K562 (cell line): ENCODE data around the gene APCDD1L. TPM values are rescaled to one million over a fixed set of nuclear protein-coding genes. Genes with fewer than 3 reads are reported as not detected.

Source experiments
- ATAC-seq: fragments of 200-7000 bp; cut with Tn5 transposase; 3 replicates; pipeline ENCODE4 v1.9.1; 2020; ENCODE audit warnings: moderate library complexity
- BruUV-seq: library from RNA; stranded (reverse); fragments of 400-500 nt; replicated peaks from 2 replicates; lab custom pipeline; 2021; lab: Mats Ljungman, UMichigan
- CTCF ChIA-PET: fragments of 300-600 bp; formaldehyde crosslinking; extraction: SDS; loops from one replicate; lab custom pipeline; 2021; ENCODE audit warnings: low intra/inter-chr PET ratio; lab: Yijun Ruan, JAX
- POLR2A ChIA-PET: fragments of 300-600, 350-650 bp; sonication (Branson Sonifier 250); formaldehyde crosslinking; extraction: SDS; loops from one replicate; lab custom pipeline; 2021; ENCODE audit warnings: antibody characterized with exemption, inconsistent platforms; lab: Yijun Ruan, JAX
- DNase-seq, 4 experiments: peaks; one replicate each; pipeline versions ENCODE4 v3.0.0 to v3.0.0-alpha.2; 2011 to 2018; ENCODE audit warnings: low spot score in 3 of 4, mixed read lengths in 3 of 4; ENCODE audit errors: extremely low read depth in 1 of 4
- FAIRE-seq: peaks from 2 replicates; lab custom pipeline; 2011; peaks lifted over from hg19 to GRCh38; lab: Jason Lieb, UNC
- H2AFZ ChIP-seq: 2 replicates; pipeline ENCODE4 v1.6.0; 2011; ENCODE audit warnings: low read depth, low read length, control low read depth, inconsistent platforms
- H3K27ac ChIP-seq: fragments of 200-600 bp; 3 replicates; pipeline ENCODE4 v1.8.0; 2011; ENCODE audit warnings: low read depth, mild to moderate bottlenecking, control low read depth, inconsistent platforms, low read length, moderate library complexity, mixed read lengths; ENCODE audit errors: extremely low read depth
- H3K27me3 ChIP-seq, 2 experiments: fragments of 300-600 bp in 1 of 2; 2 replicates in 1 of 2; 3 replicates in 1 of 2; pipeline versions ENCODE4 v1.6.0 to v1.8.0; 2011; ENCODE audit warnings: inconsistent platforms in 2 of 2, low read length in 2 of 2, mild to moderate bottlenecking in 1 of 2, mixed read lengths in 1 of 2, moderate library complexity in 1 of 2; ENCODE audit not compliant: control insufficient read depth in 2 of 2, insufficient read depth in 2 of 2
- H3K36me3 ChIP-seq: fragments of 300-600 bp; 3 replicates; pipeline ENCODE4 v1.8.0; 2011; ENCODE audit warnings: mild to moderate bottlenecking, low read length, inconsistent platforms; ENCODE audit not compliant: control insufficient read depth, insufficient read depth
- H3K4me1 ChIP-seq, 2 experiments: fragments of 200-600 bp in 1 of 2; replicated peaks in 1 of 2; 2 replicates in 1 of 2; 3 replicates in 1 of 2; pipeline versions ENCODE4 v1.5.1 to v1.8.0; 2011; ENCODE audit warnings: inconsistent platforms in 2 of 2, low read length in 2 of 2, mild to moderate bottlenecking in 1 of 2, mixed read lengths in 1 of 2, moderate library complexity in 1 of 2; ENCODE audit not compliant: control insufficient read depth in 2 of 2, insufficient read depth in 2 of 2
- H3K4me2 ChIP-seq: 2 replicates; pipeline ENCODE4 v1.6.1; 2011; ENCODE audit warnings: low read length, control low read depth, inconsistent platforms, mixed read lengths; ENCODE audit not compliant: insufficient read depth
- H3K4me3 ChIP-seq: fragments of 200-600 bp; sonication (generic), shearing (Covaris generic); 2 replicates; pipeline ENCODE4 v1.5.1; 2016; ENCODE audit warnings: control low read depth, inconsistent platforms
- H3K79me2 ChIP-seq: fragments of 200-600 bp; 3 replicates; pipeline ENCODE4 v1.8.0; 2011; ENCODE audit warnings: low read length, inconsistent platforms; ENCODE audit not compliant: control insufficient read depth, insufficient read depth
- H3K9ac ChIP-seq, 2 experiments: 2 replicates each; pipeline versions ENCODE4 v1.6.0 to v1.6.1; 2011; ENCODE audit warnings: low read depth in 2 of 2, low read length in 2 of 2, control low read depth in 1 of 2, inconsistent platforms in 1 of 2, mild to moderate bottlenecking in 1 of 2, mixed read lengths in 1 of 2; ENCODE audit not compliant: insufficient read depth in 1 of 2
- H3K9me1 ChIP-seq: one replicate; pipeline ENCODE4 v1.6.0; 2011; ENCODE audit warnings: inconsistent platforms, mild to moderate bottlenecking, low read length, moderate library complexity; ENCODE audit not compliant: control insufficient read depth, insufficient read depth
- H3K9me3 ChIP-seq: replicated peaks from 2 replicates; pipeline ENCODE4 v1.5.1; 2011; ENCODE audit warnings: low read depth, low read length, inconsistent platforms; ENCODE audit not compliant: control insufficient read depth, insufficient read depth
- H4K20me1 ChIP-seq: replicated peaks from 2 replicates; pipeline ENCODE4 v1.6.1; 2011; ENCODE audit warnings: low read length, inconsistent platforms, mixed read lengths; ENCODE audit not compliant: control insufficient read depth, insufficient read depth
- BMI1 ChIP-seq: fragments of 150-350 bp; IDR thresholded peaks from 2 replicates; pipeline ENCODE4 v1.6.1; 2014; ENCODE audit warnings: low read length
- CBFB ChIP-seq: sonication (generic); formaldehyde crosslinking; IDR thresholded peaks from 2 replicates; pipeline ENCODE4 v1.4.0; 2020; ENCODE audit warnings: mild to moderate bottlenecking, missing genetic modification reagents
- CBX2 ChIP-seq: fragments of 200-600 bp; sonication (generic); IDR thresholded peaks from one replicate; pipeline ENCODE4 v1.6.1; 2012; ENCODE audit warnings: mild to moderate bottlenecking, low read length, inconsistent platforms; ENCODE audit not compliant: insufficient read depth, poor library complexity, severe bottlenecking
- ETV1 ChIP-seq: fragments of 450-650 bp; conservative IDR thresholded peaks from 2 replicates; pipeline ENCODE4 v1.6.1; 2016; ENCODE audit warnings: missing genetic modification characterization, control low read depth, low read depth, missing compliant biosample characterization
- KDM2B ChIP-seq: fragments of 250-450 bp; sonication (Bioruptor Pico); IDR thresholded peaks from 2 replicates; pipeline ENCODE4 v1.8.0; 2021; ENCODE audit warnings: mild to moderate bottlenecking, moderate library complexity
- KHSRP ChIP-seq: fragments of 450-650 bp; IDR thresholded peaks from 2 replicates; pipeline ENCODE4 v1.6.1; 2017
- MECOM ChIP-seq: fragments of 250-450 bp; sonication (Bioruptor Pico); IDR thresholded peaks from 2 replicates; pipeline ENCODE4 v1.8.0; 2022; ENCODE audit warnings: inconsistent platforms
- MTA3 ChIP-seq: fragments of 450-650 bp; formaldehyde crosslinking; IDR thresholded peaks from 2 replicates; pipeline ENCODE4 v1.6.1; 2017; ENCODE audit warnings: mild to moderate bottlenecking, borderline replicate concordance
- MXD1 ChIP-seq: fragments of 250-450 bp; sonication (Bioruptor Pico); IDR thresholded peaks from 2 replicates; pipeline ENCODE4 v1.8.0; 2021; ENCODE audit warnings: borderline replicate concordance, mild to moderate bottlenecking, moderate library complexity; ENCODE audit not compliant: poor library complexity, severe bottlenecking
- NCOR1 ChIP-seq: fragments of 450-650 bp; IDR thresholded peaks from 2 replicates; pipeline ENCODE4 v1.6.1; 2016; ENCODE audit warnings: mild to moderate bottlenecking, moderate library complexity
- NR4A1 ChIP-seq, 2 experiments: fragments of 250-450 bp in 1 of 2; fragments of 450-650 bp in 1 of 2; sonication (Bioruptor Pico) in 1 of 2; IDR thresholded peaks; 2 replicates each; pipeline versions ENCODE4 v1.4.0 to v1.6.1; 2016 to 2020; ENCODE audit warnings: mild to moderate bottlenecking in 2 of 2, missing compliant biosample characterization in 1 of 2, missing genetic modification characterization in 1 of 2, moderate library complexity in 1 of 2
- POLR2H ChIP-seq: IDR thresholded peaks from 2 replicates; pipeline ENCODE4 v1.6.1; 2016; ENCODE audit warnings: missing genetic modification characterization, low read depth, mild to moderate bottlenecking, control low read depth, missing compliant biosample characterization, moderate library complexity
- PYGO2 ChIP-seq: fragments of 450-650 bp; IDR thresholded peaks from 2 replicates; pipeline ENCODE4 v1.6.1; 2016; ENCODE audit warnings: mild to moderate bottlenecking, missing genetic modification characterization, moderate library complexity, missing compliant biosample characterization
- RNF219 ChIP-seq: fragments of 250-450 bp; sonication (Bioruptor Pico); IDR thresholded peaks from 2 replicates; pipeline ENCODE4 v1.5.0; 2022; ENCODE audit warnings: mild to moderate bottlenecking
- SMARCB1 ChIP-seq: IDR thresholded peaks from 2 replicates; pipeline ENCODE4 v1.6.1; 2011; ENCODE audit warnings: improper control_type of control experiment, low read depth; ENCODE audit not compliant: insufficient read length
- STAG1 ChIP-seq: sonication (generic); formaldehyde crosslinking; IDR thresholded peaks from 2 replicates; pipeline ENCODE4 v1.5.0; 2020; ENCODE audit warnings: missing genetic modification reagents, borderline replicate concordance
- WGBS: fragments of 100-300 bp; shearing (Covaris generic); methylation state at CpG from one replicate; pipeline ENCODE4 v1.1.6; 2016; ENCODE audit warnings: low coverage, mixed read lengths; ENCODE audit not compliant: insufficient coverage; ENCODE audit errors: missing lambda C conversion rate; 5-methylcytosine and 5-hydroxymethylcytosine counted together
- in situ Hi-C: fragments of 300-500 bp; cut with MboI; formaldehyde crosslinking; loops from 4 replicates; pipeline ENCODE4 v1.15.0; 2018; ENCODE audit warnings: inconsistent platforms, mixed read lengths
- intact Hi-C: fragments of 100-400 bp; cut with micrococcal nuclease; formaldehyde crosslinking; loops from 2 replicates; pipeline ENCODE4 v1.14.2; 2022
- polyA plus RNA-seq, 8 experiments: library from polyadenylated mRNA; depleted of rRNA in 4 of 8; stranded (reverse) in 5 of 8; unstranded in 3 of 8; fragments of >200 nt; fragmentation: Nextera tagmentation in 2 of 8; fragmentation: Illumina TruSeq in 1 of 8; extraction: Ambion mirVana in 2 of 8; extraction: Trizol in 1 of 8; gene quantifications; 2 replicates each; pipeline versions ENCODE4 v1.2.1 to v1.2.3, GENCODE V29; 2011 to 2014; ENCODE audit warnings: inconsistent platforms in 1 of 8, missing spikeins in 1 of 8
- total RNA-seq, 7 experiments: library from RNA; depleted of rRNA in 6 of 7; stranded (reverse); fragments of >200 nt in 6 of 7; fragmentation: Illumina TruSeq in 2 of 7; extraction: Trizol in 2 of 7; gene quantifications; 2 replicates each; pipeline versions ENCODE4 v1.2.1 to v1.2.3, GENCODE V29; 2011 to 2021; ENCODE audit warnings: low replicate concordance in 1 of 7
- TF ChIP-seq, protein P1 (sequence below): sonication (generic); formaldehyde crosslinking; IDR thresholded peaks from 2 replicates; pipeline ENCODE4 v1.5.0; 2020; ENCODE audit warnings: missing genetic modification reagents
- TF ChIP-seq, protein P2 (sequence below): fragments of 250-450 bp; sonication (Bioruptor Pico); IDR thresholded peaks from 2 replicates; pipeline ENCODE4 v1.8.0; 2021; ENCODE audit warnings: moderate library complexity, mild to moderate bottlenecking, inconsistent platforms
- TF ChIP-seq, protein P3 (sequence below): fragments of 250-450 bp; sonication (Bioruptor Pico); IDR thresholded peaks from 2 replicates; pipeline ENCODE4 v1.5.0; 2020; ENCODE audit warnings: mild to moderate bottlenecking

APCDD1L gene
- total and polyA plus RNA-seq, 9 of the 15 experiments (the other 6 are each of a cell fraction or from before 2014, with no cell fraction given) = not detected

GRCh38 chr20:58461899-58462298 is 53.3 kb downstream of the APCDD1L start:
- POLR2A ChIA-PET = interaction anchor here (0.6 to 1.9 kb wide), 3 partner anchors 9 to 49 kb away, joined by 3 to 7 read pairs (median 3); no protein-coding TSS in a partner anchor
- in situ Hi-C loops = no loop called here
- TF ChIP-seq KHSRP (no peak), NR4A1 (CRISPR knock-in tag; IDR thresholded peaks at IDR 0.05) (no peak), NR4A1 (tag; IDR thresholded peaks at IDR 0.05) (no peak), MXD1 (CRISPR knock-in tag) (no peak), NCOR1 (no peak), PYGO2 (tag) (no peak), MECOM (CRISPR knock-in tag) (no peak), SMARCB1 (no peak), CBX2 (no peak), POLR2H (no peak), MTA3 (no peak), STAG1 (CRISPR knock-in tag) (no peak), CBFB (no peak), RNF219 (CRISPR knock-in tag) (no peak), ETV1 (tag) (no peak), KDM2B (CRISPR knock-in tag) (no peak), BMI1 (no peak)
- TF ChIP-seq, protein P1, sequence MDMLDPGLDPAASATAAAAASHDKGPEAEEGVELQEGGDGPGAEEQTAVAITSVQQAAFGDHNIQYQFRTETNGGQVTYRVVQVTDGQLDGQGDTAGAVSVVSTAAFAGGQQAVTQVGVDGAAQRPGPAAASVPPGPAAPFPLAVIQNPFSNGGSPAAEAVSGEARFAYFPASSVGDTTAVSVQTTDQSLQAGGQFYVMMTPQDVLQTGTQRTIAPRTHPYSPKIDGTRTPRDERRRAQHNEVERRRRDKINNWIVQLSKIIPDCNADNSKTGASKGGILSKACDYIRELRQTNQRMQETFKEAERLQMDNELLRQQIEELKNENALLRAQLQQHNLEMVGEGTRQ (CRISPR knock-in tag) = no peak
- TF ChIP-seq, protein P2, sequence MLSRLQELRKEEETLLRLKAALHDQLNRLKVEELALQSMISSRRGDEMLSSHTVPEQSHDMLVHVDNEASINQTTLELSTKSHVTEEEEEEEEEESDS (CRISPR knock-in tag) = no peak
- TF ChIP-seq, protein P3, sequence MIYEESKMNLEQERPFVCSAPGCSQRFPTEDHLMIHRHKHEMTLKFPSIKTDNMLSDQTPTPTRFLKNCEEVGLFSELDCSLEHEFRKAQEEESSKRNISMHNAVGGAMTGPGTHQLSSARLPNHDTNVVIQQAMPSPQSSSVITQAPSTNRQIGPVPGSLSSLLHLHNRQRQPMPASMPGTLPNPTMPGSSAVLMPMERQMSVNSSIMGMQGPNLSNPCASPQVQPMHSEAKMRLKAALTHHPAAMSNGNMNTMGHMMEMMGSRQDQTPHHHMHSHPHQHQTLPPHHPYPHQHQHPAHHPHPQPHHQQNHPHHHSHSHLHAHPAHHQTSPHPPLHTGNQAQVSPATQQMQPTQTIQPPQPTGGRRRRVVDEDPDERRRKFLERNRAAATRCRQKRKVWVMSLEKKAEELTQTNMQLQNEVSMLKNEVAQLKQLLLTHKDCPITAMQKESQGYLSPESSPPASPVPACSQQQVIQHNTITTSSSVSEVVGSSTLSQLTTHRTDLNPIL (CRISPR knock-in tag) = no peak

More at GRCh38 chr20:58461899-58462298, 53.3 kb downstream of the APCDD1L start:
- peaks cover 0 to 13% of the 10 kb centered on the region in 2 experiments; a peak in 2 of 5 replicates for H3K4me1 ChIP-seq
- no peak overlapping the region for H3K4me3 ChIP-seq
- H3K4me2 ChIP-seq = no peak overlapping the region
- DNase-seq (no peak), FAIRE-seq (no peak), ATAC-seq (no peak)
- BruUV-seq = no TSS peak
- WGBS = 49% methylated on average over 6 of the region's 6 CpGs
- peaks cover 16 to 20% of the 10 kb centered on the region in 2 experiments; a peak in 4 of 5 replicates for H3K27me3 ChIP-seq
- H3K9me1 ChIP-seq = peaks cover 6% of the 10 kb centered on the region
- 0 out of 2 replicates have a peak, but pooled peaks cover 3% of the 10 kb centered on the region for H4K20me1 ChIP-seq
- no peaks in the 10 kb centered on the region for H3K9me3 ChIP-seq
- H3K9ac ChIP-seq = no peak overlapping the region
- no peaks in the 10 kb centered on the region for H3K79me2 ChIP-seq
- CTCF ChIA-PET = no interaction called here
- no peak overlapping the region for H2AFZ ChIP-seq
- intact Hi-C loops = no loop called here
- H3K36me3 ChIP-seq = no peaks in the 10 kb centered on the region
- H3K27ac ChIP-seq = no peak overlapping the region
